Measurements from ENCODE around the gene RNF11.

RNF11 gene

GRCh38 chr1:51234721-51235425, 1.2 kb upstream of the RNF11 start:
- ChIA-PET CTCF (no interaction called here), POLR2A (interaction anchor here (1.1 to 4.1 kb wide), 9 partner anchors 9 to 96 kb away, joined by 3 to 17 read pairs (median 5); no protein-coding TSS in a partner anchor)
- no peak for DNase-seq (ENCODE audit: extremely low spot score)
- TF ChIP-seq ZNF384 (IDR thresholded peaks at IDR 0.05) (no peak), PKNOX1 (IDR thresholded peaks at IDR 0.05) (no peak), CTBP1 (IDR thresholded peaks at IDR 0.05; ENCODE audit: borderline replicate concordance) (no peak), SUZ12 (IDR thresholded peaks at IDR 0.05) (no peak), ELF4 (IDR thresholded peaks at IDR 0.05) (no peak), SP1 (IDR thresholded peaks at IDR 0.05) (no peak), ARNT (IDR thresholded peaks at IDR 0.05) (no peak), L3MBTL2 (conservative IDR thresholded peaks at IDR 0.05) (no peak), TARDBP (IDR thresholded peaks at IDR 0.05) (no peak), NFRKB (IDR thresholded peaks at IDR 0.05) (no peak)

DNA sequence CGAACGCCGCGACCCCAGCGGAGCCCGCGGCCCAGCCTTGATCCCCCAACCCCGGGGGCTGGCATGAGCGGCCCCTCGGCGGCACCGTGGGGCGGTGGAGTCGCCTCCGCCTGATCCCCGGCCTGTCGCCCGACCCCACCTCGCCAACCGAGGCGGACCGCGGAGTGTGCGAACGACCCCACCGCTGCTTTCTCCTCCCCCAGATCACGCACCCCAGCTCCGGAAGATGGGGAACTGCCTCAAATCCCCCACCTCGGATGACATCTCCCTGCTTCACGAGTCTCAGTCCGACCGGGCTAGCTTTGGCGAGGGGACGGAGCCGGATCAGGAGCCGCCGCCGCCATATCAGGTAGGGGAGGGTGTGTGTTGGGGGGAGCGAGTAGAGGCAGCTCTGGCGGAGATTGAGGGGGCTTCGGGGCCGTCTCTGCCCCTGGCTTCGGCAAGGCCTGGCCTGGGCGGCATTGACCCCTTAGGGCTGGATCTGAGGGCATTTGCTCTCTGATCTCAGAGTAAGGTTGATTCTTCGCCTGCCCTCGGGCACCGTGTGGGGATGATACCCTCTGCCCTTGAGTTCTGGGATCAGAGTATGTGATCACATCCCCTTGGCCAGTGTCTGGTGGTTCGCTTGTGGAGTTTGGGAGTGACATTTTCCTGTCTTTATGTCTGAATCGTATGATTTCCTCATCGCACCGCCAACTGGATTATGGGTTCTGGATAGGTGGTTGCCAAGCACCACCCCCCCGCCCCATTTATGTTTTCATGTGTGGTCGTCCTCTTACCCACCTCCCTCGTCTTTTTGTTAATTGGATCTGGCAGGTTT, 668 bp downstream of the RNF11 start:
- peak; percentile 42 for DNase-seq (ENCODE audit: extremely low spot score)
- ChIA-PET POLR2A (interaction anchor here (0.6 to 4.1 kb wide), 9 partner anchors 8 to 69 kb away, joined by 3 to 17 read pairs (median 5); no protein-coding TSS in a partner anchor), CTCF (no interaction called here)

DNA sequence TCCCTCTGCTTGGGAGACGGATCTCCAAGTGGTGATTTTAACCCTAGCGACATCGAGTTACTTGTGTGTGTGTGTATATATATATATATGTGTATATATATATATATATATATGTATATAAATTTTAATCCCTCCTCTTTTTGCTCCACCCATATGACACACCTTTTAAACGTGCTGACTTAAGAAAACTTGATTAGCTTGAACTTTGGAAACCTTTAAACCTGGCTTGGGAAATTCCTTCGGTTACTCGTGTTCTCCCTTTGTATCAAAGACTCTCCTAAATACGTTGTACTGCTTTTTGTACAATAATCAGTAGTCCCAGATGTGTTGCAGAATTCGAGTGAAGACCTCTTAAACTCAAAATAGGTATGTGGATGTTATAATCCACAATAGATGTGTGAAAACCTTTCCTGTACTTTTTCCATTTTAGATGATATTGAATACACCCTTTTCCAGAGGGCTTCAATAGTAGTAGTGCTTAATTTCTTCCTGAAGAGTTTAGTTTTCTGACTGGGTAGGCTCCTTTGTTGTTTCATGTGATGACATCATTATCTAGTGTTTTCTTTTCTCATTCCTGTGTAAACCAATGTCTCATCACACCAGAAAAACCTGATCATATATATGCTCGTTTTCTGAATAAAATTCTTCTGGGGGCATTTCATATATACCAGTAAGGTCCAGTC, 1.4 kb downstream of the RNF11 start:
- no peak for TF ChIP-seq NFRKB (IDR thresholded peaks at IDR 0.05)
- TF ChIP-seq FOXK2 (IDR thresholded peaks at IDR 0.05), result no peak
- no peak for TF ChIP-seq TARDBP (IDR thresholded peaks at IDR 0.05)
- no peak for TF ChIP-seq BHLHE40 (IDR thresholded peaks at IDR 0.05; ENCODE audit: borderline replicate concordance)
- TF ChIP-seq ZNF384 (IDR thresholded peaks at IDR 0.05), result no peak
- TF ChIP-seq PKNOX1 (IDR thresholded peaks at IDR 0.05), result no peak
- no peak for TF ChIP-seq SP1 (IDR thresholded peaks at IDR 0.05)
- TF ChIP-seq FOXA1 (IDR thresholded peaks at IDR 0.05), result no peak
- TF ChIP-seq HDGF (IDR thresholded peaks at IDR 0.05; ENCODE audit: borderline replicate concordance), result no peak
- no peak for TF ChIP-seq FOXM1 (IDR thresholded peaks at IDR 0.05; ENCODE audit: borderline replicate concordance)
- TF ChIP-seq L3MBTL2 (conservative IDR thresholded peaks at IDR 0.05), result no peak
- TF ChIP-seq SUZ12 (IDR thresholded peaks at IDR 0.05), result no peak
- ChIA-PET POLR2A (interaction anchor here (1.2 to 4.1 kb wide), 3 partner anchors 8 to 268 kb away, joined by 3 to 17 read pairs (median 6); partner anchors contain the start of gene CDKN2C), CTCF (interaction anchor here (0.6 kb wide), 2 partner anchors 9 to 13 kb away, joined by 3 to 4 read pairs; no protein-coding TSS in a partner anchor)
- DNase-seq (ENCODE audit: extremely low spot score), result no peak

More for the DNA sequence above, 668 bp downstream of the RNF11 start:
- TF ChIP-seq ZNF384 (IDR thresholded peaks at IDR 0.05) (no peak), NFRKB (IDR thresholded peaks at IDR 0.05) (no peak), ARNT (IDR thresholded peaks at IDR 0.05) (no peak), FOXA1 (IDR thresholded peaks at IDR 0.05) (no peak), HDGF (IDR thresholded peaks at IDR 0.05; ENCODE audit: borderline replicate concordance) (no peak), SP1 (IDR thresholded peaks at IDR 0.05) (no peak), LEF1 (IDR thresholded peaks at IDR 0.05; ENCODE audit: borderline replicate concordance) (no peak), SUZ12 (IDR thresholded peaks at IDR 0.05) (no peak)

DNA sequence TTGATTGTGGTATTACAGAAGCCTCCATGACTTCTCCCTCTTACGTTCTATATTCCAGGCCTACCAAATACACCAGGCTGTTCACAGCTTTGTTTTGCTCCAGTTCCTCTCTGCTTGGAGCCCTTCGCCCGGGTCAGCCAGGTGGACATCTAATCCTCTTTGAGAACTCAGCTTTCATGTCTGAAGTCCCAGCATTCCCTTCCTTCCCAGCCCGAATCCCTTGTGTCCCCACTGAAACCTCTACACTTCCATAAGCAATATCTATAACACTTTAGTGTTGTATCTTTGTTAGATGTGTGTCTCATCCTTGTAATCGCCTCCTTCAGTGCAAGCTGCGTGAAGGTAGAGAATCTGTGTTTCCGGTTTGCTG, 1.9 kb downstream of the RNF11 start:
- POLR2A ChIA-PET, result interaction anchor here (1.2 to 4.1 kb wide), 2 partner anchors 10 to 268 kb away, joined by 3 to 17 read pairs; partner anchors contain the start of gene CDKN2C
- CTCF ChIA-PET, result interaction anchor here (0.5 to 0.6 kb wide), 5 partner anchors 9 to 127 kb away, joined by 3 to 6 read pairs (median 4); no protein-coding TSS in a partner anchor
- no peak for DNase-seq (ENCODE audit: extremely low spot score)
- TF ChIP-seq LEF1 (IDR thresholded peaks at IDR 0.05; ENCODE audit: borderline replicate concordance) (no peak), SUZ12 (IDR thresholded peaks at IDR 0.05) (no peak), FOXK2 (IDR thresholded peaks at IDR 0.05) (no peak), FOXM1 (IDR thresholded peaks at IDR 0.05; ENCODE audit: borderline replicate concordance) (no peak)

GRCh38 chr1:51240084-51240483, 4.0 kb downstream of the RNF11 start:
- CTCF ChIA-PET, result no interaction called here
- no peak for TF ChIP-seq NFRKB (IDR thresholded peaks at IDR 0.05)
- TF ChIP-seq ZNF384 (IDR thresholded peaks at IDR 0.05), result no peak
- no peak for TF ChIP-seq SUZ12 (IDR thresholded peaks at IDR 0.05)
- no peak for TF ChIP-seq PKNOX1 (IDR thresholded peaks at IDR 0.05)
- TF ChIP-seq L3MBTL2 (conservative IDR thresholded peaks at IDR 0.05), result no peak
- TF ChIP-seq SP1 (IDR thresholded peaks at IDR 0.05), result no peak
- no peak for TF ChIP-seq LEF1 (IDR thresholded peaks at IDR 0.05; ENCODE audit: borderline replicate concordance)
- TF ChIP-seq FOXA1 (IDR thresholded peaks at IDR 0.05), result no peak
- no peak for TF ChIP-seq FOXK2 (IDR thresholded peaks at IDR 0.05)
- TF ChIP-seq TARDBP (IDR thresholded peaks at IDR 0.05), result no peak
- TF ChIP-seq BHLHE40 (IDR thresholded peaks at IDR 0.05; ENCODE audit: borderline replicate concordance), result no peak
- no peak for TF ChIP-seq HDGF (IDR thresholded peaks at IDR 0.05; ENCODE audit: borderline replicate concordance)
- TF ChIP-seq ELF4 (IDR thresholded peaks at IDR 0.05), result no peak
- DNase-seq (ENCODE audit: extremely low spot score), result no peak
- POLR2A ChIA-PET, result no interaction called here
